IMR-90 (cell line): ENCODE results near the gene FKRP. TPM values are rescaled to one million over a fixed set of nuclear protein-coding genes. Genes with fewer than 3 reads are reported as not detected.

Source experiments
- ATAC-seq: fragments of 200-7000 bp; cut with Tn5 transposase; 2 replicates; pipeline ENCODE4 v1.9.1; 2020; ENCODE audit warnings: low read depth, mild to moderate bottlenecking, moderate library complexity
- BruUV-seq: library from RNA; stranded (reverse); fragments of 400-500 nt; replicated peaks from 2 replicates; lab custom pipeline; 2021; lab: Mats Ljungman, UMichigan
- CTCF ChIA-PET: fragments of 300-600 bp; formaldehyde crosslinking; extraction: SDS; loops from one replicate; lab custom pipeline; 2021; ENCODE audit warnings: antibody characterized with exemption; lab: Yijun Ruan, JAX
- POLR2A ChIA-PET: fragments of 300-600 bp; sonication (Branson Sonifier 250); formaldehyde crosslinking; loops from one replicate; lab custom pipeline; 2022; ENCODE audit warnings: antibody characterized with exemption; ENCODE audit not compliant: unreplicated experiment; lab: Charles Lee
- DNase-seq: peaks from one replicate; pipeline ENCODE4 v3.0.0; 2013
- H2AFZ ChIP-seq: replicated peaks from 2 replicates; pipeline ENCODE3; 2013; ENCODE audit warnings: low read length, mild to moderate bottlenecking; ENCODE audit not compliant: poor library complexity
- H2AK5ac ChIP-seq: 2 replicates; pipeline ENCODE4 v1.6.1; 2013; ENCODE audit warnings: low read depth, low read length, inconsistent platforms
- H2AK9ac ChIP-seq: replicated peaks from 2 replicates; pipeline ENCODE3; 2013; ENCODE audit warnings: mild to moderate bottlenecking, low read depth, low read length, moderate library complexity; ENCODE audit not compliant: poor library complexity
- H2BK120ac ChIP-seq: 2 replicates; pipeline ENCODE4 v1.6.1; 2013; ENCODE audit warnings: low read depth, low read length, inconsistent platforms
- H2BK15ac ChIP-seq: 3 replicates; pipeline ENCODE4 v1.6.1; 2013; ENCODE audit warnings: low read depth, low read length, inconsistent platforms
- H2BK20ac ChIP-seq: 2 replicates; pipeline ENCODE4 v1.6.1; 2013; ENCODE audit warnings: low read depth, mild to moderate bottlenecking, inconsistent platforms, low read length, moderate library complexity
- H2BK5ac ChIP-seq: 2 replicates; pipeline ENCODE4 v1.6.1; 2013; ENCODE audit warnings: mild to moderate bottlenecking, low read depth, low read length, inconsistent platforms; ENCODE audit not compliant: poor library complexity, severe bottlenecking
- H3K14ac ChIP-seq: replicated peaks from 2 replicates; pipeline ENCODE4 v1.6.1; 2013; ENCODE audit warnings: low read depth, low read length, inconsistent platforms
- H3K18ac ChIP-seq: 2 replicates; pipeline ENCODE4 v1.6.1; 2013; ENCODE audit warnings: low read depth, low read length, control low read depth
- H3K23ac ChIP-seq: 2 replicates; pipeline ENCODE4 v1.6.1; 2013; ENCODE audit warnings: low read depth, low read length, inconsistent platforms
- H3K27ac ChIP-seq: 2 replicates; pipeline ENCODE4 v1.5.1; 2013; ENCODE audit warnings: mild to moderate bottlenecking, control low read depth, low read length; ENCODE audit not compliant: insufficient read depth
- H3K27me3 ChIP-seq: 2 replicates; pipeline ENCODE4 v1.6.1; 2013; ENCODE audit warnings: low read length; ENCODE audit not compliant: control insufficient read depth, insufficient read depth
- H3K36me3 ChIP-seq: 2 replicates; pipeline ENCODE4 v1.6.1; 2013; ENCODE audit warnings: low read length, mixed read lengths; ENCODE audit not compliant: control insufficient read depth, insufficient read depth
- H3K4ac ChIP-seq: 2 replicates; pipeline ENCODE4 v1.6.1; 2013; ENCODE audit warnings: low read depth, low read length, inconsistent platforms
- H3K4me1 ChIP-seq: 2 replicates; pipeline ENCODE4 v1.6.1; 2013; ENCODE audit warnings: low read length, mixed read lengths; ENCODE audit not compliant: control insufficient read depth, insufficient read depth
- H3K4me2 ChIP-seq: 2 replicates; pipeline ENCODE4 v1.6.1; 2013; ENCODE audit warnings: low read depth, mild to moderate bottlenecking, control low read depth, low read length, moderate library complexity
- H3K4me3 ChIP-seq: 2 replicates; pipeline ENCODE4 v1.5.1; 2013; ENCODE audit warnings: low read depth, mild to moderate bottlenecking, control low read depth, low read length, moderate library complexity; ENCODE audit not compliant: insufficient read depth
- H3K56ac ChIP-seq: 2 replicates; pipeline ENCODE4 v1.6.1; 2013; ENCODE audit warnings: low read length, inconsistent platforms; ENCODE audit not compliant: insufficient read depth; ENCODE audit errors: extremely low read depth
- H3K79me1 ChIP-seq, 2 experiments: 2 replicates each; pipeline ENCODE4 v1.6.1; 2013; ENCODE audit warnings: low read length in 2 of 2, inconsistent platforms in 1 of 2, low read depth in 1 of 2
- H3K9ac ChIP-seq: 2 replicates; pipeline ENCODE4 v1.6.1; 2013; ENCODE audit warnings: low read depth, low read length, control low read depth
- H3K9me1 ChIP-seq: 2 replicates; pipeline ENCODE4 v1.6.1; 2013; ENCODE audit warnings: low read length, inconsistent platforms; ENCODE audit not compliant: insufficient read depth
- H3K9me3 ChIP-seq: 2 replicates; pipeline ENCODE4 v1.6.1; 2013; ENCODE audit warnings: low read length; ENCODE audit not compliant: control insufficient read depth, insufficient read depth
- H4K20me1 ChIP-seq: 2 replicates; pipeline ENCODE4 v1.6.1; 2013; ENCODE audit warnings: low read length, inconsistent platforms; ENCODE audit not compliant: insufficient read depth
- H4K5ac ChIP-seq: 2 replicates; pipeline ENCODE4 v1.6.1; 2013; ENCODE audit warnings: mild to moderate bottlenecking, low read depth, low read length, control low read depth
- H4K8ac ChIP-seq, 2 experiments: 2 replicates each; pipeline ENCODE4 v1.6.1; 2013; ENCODE audit warnings: low read depth in 2 of 2, low read length in 2 of 2, control low read depth in 1 of 2, inconsistent platforms in 1 of 2
- H4K91ac ChIP-seq: 2 replicates; pipeline ENCODE4 v1.6.1; 2013; ENCODE audit warnings: low read depth, low read length, inconsistent platforms; ENCODE audit not compliant: insufficient read depth
- MAZ ChIP-seq: IDR thresholded peaks from 2 replicates; pipeline ENCODE4 v1.6.1; 2012; ENCODE audit warnings: low read depth, mild to moderate bottlenecking, low read length, improper control_type of control experiment, moderate library complexity, borderline replicate concordance
- MXI1 ChIP-seq: IDR thresholded peaks from 2 replicates; pipeline ENCODE4 v1.6.1; 2012; ENCODE audit warnings: low read depth, mild to moderate bottlenecking, low read length, moderate library complexity, borderline replicate concordance
- NFE2L2 ChIP-seq: fragments of 150-350 bp; IDR thresholded peaks from 2 replicates; pipeline ENCODE4 v1.6.1; 2016; ENCODE audit warnings: low read depth, mild to moderate bottlenecking, low read length
- WGBS, 2 experiments: methylation state at CpG; one replicate each; pipeline versions ENCODE4 v1.1.5 to v1.1.7; 2013; ENCODE audit warnings: missing lambda C conversion rate in 2 of 2; ENCODE audit not compliant: insufficient read length in 1 of 2; ENCODE audit errors: extremely low coverage in 2 of 2; 5-methylcytosine and 5-hydroxymethylcytosine counted together
- dilution Hi-C: fragments of 300-500 bp; cut with HindIII; formaldehyde crosslinking; loops from one replicate; pipeline ENCODE4 v1.14.3; 2018; ENCODE audit warnings: low sequenced_read_pairs; ENCODE audit not compliant: unreplicated experiment
- in situ Hi-C: fragments of 300-500 bp; cut with MboI; formaldehyde crosslinking; loops from 3 replicates; pipeline ENCODE4 v1.14.3; 2019; ENCODE audit warnings: low sequenced_read_pairs, inconsistent platforms, mixed read lengths
- intact Hi-C: fragments of 100-400 bp; cut with micrococcal nuclease; formaldehyde crosslinking; loops from 2 replicates; pipeline ENCODE4 v1.10.0; 2022
- polyA plus RNA-seq, 3 experiments: library from polyadenylated mRNA; depleted of rRNA; stranded (reverse); fragments of >200 nt; gene quantifications; 2 replicates each; pipeline ENCODE4 v1.2.3, GENCODE V29; 2012; ENCODE audit warnings: low replicate concordance in 1 of 3
- total RNA-seq: library from RNA; depleted of rRNA; stranded (reverse); fragments of >200 nt; gene quantifications from 2 replicates; pipeline ENCODE4 v1.2.3, GENCODE V29; 2012

Gene FKRP
- total and polyA plus RNA-seq, 2 of the 4 experiments (the other 2 are of a cell fraction): 6.1 to 25.3 TPM

- H3K27me3 ChIP-seq: no peaks in the 10 kb centered on the region
- H3K36me3 ChIP-seq: peaks cover 22% of the 10 kb centered on the region
- ATAC-seq (peak; percentile 58), DNase-seq (peak; percentile 77)
- H2BK20ac ChIP-seq: no peak overlapping the region
- H2BK15ac ChIP-seq: no peak overlapping the region; the same call in 2 of the 3 replicates
- no peaks in the 10 kb centered on the region for H3K9me3 ChIP-seq
- peaks cover 8 to 29% of the 10 kb centered on the region in 2 experiments; a peak in 2 of 4 replicates for H3K79me1 ChIP-seq
- H3K14ac ChIP-seq: no peak overlapping the region; the same call in 1 of the 2 replicates
- H3K18ac ChIP-seq: no peak overlapping the region
- H3K56ac ChIP-seq: no peak overlapping the region
- peaks cover 4% of the 10 kb centered on the region for H3K9me1 ChIP-seq
- dilution Hi-C loops: no loop called here
- H2AK5ac ChIP-seq: peak overlapping the region; percentile 35; the same call in 1 of the 2 replicates
- intact Hi-C loops: no loop called here
- no peak overlapping the region; the same call in 1 of the 2 replicates for H4K5ac ChIP-seq
- H2AFZ ChIP-seq: peak overlapping the region; percentile 33
- peak overlapping the region; percentile 53 to 78; a peak in 2 of 4 replicates for H4K8ac ChIP-seq
- peak overlapping the region; percentile 47 for H3K27ac ChIP-seq
- peak overlapping the region; percentile 4 for H2AK9ac ChIP-seq
- no peak overlapping the region; the same call in 1 of the 2 replicates for H3K9ac ChIP-seq
- POLR2A ChIA-PET: no interaction called here
- CTCF ChIA-PET: interaction anchor here (0.9 to 1.1 kb wide), 2 partner anchors 85 to 86 kb away, joined by 3 to 5 read pairs; no protein-coding TSS in a partner anchor
- peaks cover 16% of the 10 kb centered on the region for H4K20me1 ChIP-seq
- BruUV-seq: no TSS peak
- H3K4ac ChIP-seq: peak overlapping the region; percentile 22; the same call in 1 of the 2 replicates
- no peak overlapping the region for H3K23ac ChIP-seq
- no peak overlapping the region for H3K4me2 ChIP-seq
- 79% methylated on average over 18 of the region's 39 CpGs; no CpG with 5 or more reads in 1 of the 2 experiments for WGBS, 2 experiments
- H2BK5ac ChIP-seq: no peak overlapping the region
- no peak overlapping the region for H3K4me3 ChIP-seq
- TF ChIP-seq NFE2L2: no peak
- TF ChIP-seq MXI1: 0 out of 2 replicates have a peak, but pooled peaks have one; percentile 15
- TF ChIP-seq MAZ: peak; percentile 28; the same call in 1 of the 2 replicates
- in situ Hi-C loops: loop anchor here (5.0 kb wide), 2 partner anchors 87 to 232 kb away; no protein-coding TSS in a partner anchor
- no peak overlapping the region for H4K91ac ChIP-seq
- H3K4me1 ChIP-seq: peaks cover 10% of the 10 kb centered on the region
- no peak overlapping the region for H2BK120ac ChIP-seq
Observed at GRCh38 chr19:46755077-46755852, 9.4 kb downstream of the FKRP start.
